ENCODE results near the gene RABGEF1. TPM values are rescaled to one million over a fixed set of nuclear protein-coding genes. Genes with fewer than 3 reads are reported as not detected.

Gene RABGEF1
- total and polyA plus RNA-seq, 11 donors, result 5.7 to 21.2 (median 19.0) TPM

GRCh38 chr7:66859339-66859738 lies 118.8 kb downstream of the RABGEF1 start:
- TF ChIP-seq CTCF (IDR thresholded peaks at IDR 0.05) (no peak), POLR2A (IDR thresholded peaks at IDR 0.05) (no peak)
- peaks cover 0 to 32% (median 6%) of the 10 kb centered on the region in 9 donors for H3K36me3 ChIP-seq
- no peak for ATAC-seq

GRCh38 chr7:66859794-66860645 lies 119.5 kb downstream of the RABGEF1 start:
- intact Hi-C loops (cut with DNase I), result loop anchor here in 1 of 10 donors (10.0 kb wide), 1 partner anchor 65 kb away; the partner anchor contains the start of gene TMEM248

More at GRCh38 chr7:66859339-66859738, 118.8 kb downstream of the RABGEF1 start:
- Histone ChIP-seq H3K27me3 (no peaks in the 10 kb centered on the region), H3K9me3 (no peaks in the 10 kb centered on the region), H3K27ac (peak overlapping the region in 9 of 12 donors; percentile 12 to 79 (median 72)), H3K4me1 (peaks cover 0 to 14% (median 3%) of the 10 kb centered on the region in 12 donors), H3K4me3 (no peak overlapping the region)
- intact Hi-C loops (cut with DNase I), result loop anchor here in 1 of 10 donors (10.0 kb wide), 1 partner anchor 65 kb away; the partner anchor contains the start of gene TMEM248
- WGBS, 4 donors, result 88 to 97% (median 94%) methylated on average over 1 of the region's 1 CpG
- no peak for DNase-seq

DNA sequence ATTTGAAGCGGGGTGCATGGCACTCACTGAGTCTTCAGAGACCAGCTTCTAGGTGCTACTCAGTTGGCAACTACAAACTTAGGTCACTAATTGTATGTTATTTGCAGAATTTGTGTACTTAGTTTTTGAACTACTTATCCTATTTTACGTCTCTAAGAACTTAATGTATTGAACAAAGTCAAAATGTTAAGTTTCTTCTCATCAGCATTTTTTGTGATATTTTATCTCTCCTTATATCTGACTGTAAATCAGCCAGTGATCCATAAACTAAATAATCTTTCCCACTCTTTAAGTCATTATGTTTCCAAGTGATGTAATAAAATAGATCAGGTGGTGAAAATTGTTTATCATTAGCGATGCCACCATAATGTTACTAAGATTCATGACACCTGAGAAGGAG lies 120.2 kb downstream of the RABGEF1 start:
- Histone ChIP-seq H3K9me3 (no peaks in the 10 kb centered on the region), H3K4me3 (no peak overlapping the region), H3K36me3 (peaks cover 0 to 33% (median 6%) of the 10 kb centered on the region in 9 donors), H3K27ac (peak overlapping the region in 8 of 12 donors; percentile 12 to 79 (median 73)), H3K27me3 (no peaks in the 10 kb centered on the region), H3K4me1 (peaks cover 0 to 14% (median 3%) of the 10 kb centered on the region in 12 donors)
- intact Hi-C loops (cut with DNase I), result no loop called here
- 95 to 99% (median 97%) methylated on average over 3 of the region's 3 CpGs for WGBS, 4 donors
- ATAC-seq (no peak), DNase-seq (no peak)
- no peak for TF ChIP-seq POLR2A (IDR thresholded peaks at IDR 0.05)

More at GRCh38 chr7:66859794-66860645, 119.5 kb downstream of the RABGEF1 start:
- Histone ChIP-seq H3K4me1 (peaks cover 0 to 14% (median 3%) of the 10 kb centered on the region in 12 donors), H3K27ac (peak overlapping the region in 11 of 12 donors; percentile 7 to 79 (median 71)), H3K36me3 (peaks cover 0 to 35% (median 6%) of the 10 kb centered on the region in 9 donors), H3K27me3 (no peaks in the 10 kb centered on the region), H3K9me3 (no peaks in the 10 kb centered on the region), H3K4me3 (no peak overlapping the region)
- DNase-seq, result peak in 2 of 5 donors; percentile 42 to 48
- ATAC-seq, result peak; percentile 70 to 95 (median 88)
- no peak for TF ChIP-seq CTCF (IDR thresholded peaks at IDR 0.05)
- TF ChIP-seq POLR2A (IDR thresholded peaks at IDR 0.05), result no peak
- 57 to 71% (median 67%) methylated on average over 10 of the region's 10 CpGs for WGBS, 4 donors

Other genes with a start within 250 kb of the RABGEF1 start
- 10 to 100 TPM in 5 of 9 donors, 1 to 10 TPM in 4; 4.1 to 13.9 (median 11.0) TPM for gene KCTD7, start 111.9 kb upstream of the RABGEF1 start, total RNA-seq
- gene KCTD7, start 111.9 kb upstream of the RABGEF1 start, polyA plus RNA-seq, result 10 to 100 TPM in 1 of 2 donors, 1 to 10 TPM in 1; 5.8 to 12.6 TPM
- 100 to 1,000 TPM in 1 of 9 donors, 10 to 100 TPM in 8; 34.6 to 121 (median 55.2) TPM for gene TMEM248, start 180.5 kb downstream of the RABGEF1 start, total RNA-seq
- gene TMEM248, start 180.5 kb downstream of the RABGEF1 start, polyA plus RNA-seq, result 10 to 100 TPM; 12.6 to 45.7 TPM